MM.1S (cell line): ENCODE data around the gene TBC1D20.

ENCODE experiments used
- CTCF ChIP-seq: fragments of 300-600 bp; sonication (generic); IDR thresholded peaks from 2 replicates; pipeline ENCODE4 v1.5.1; 2016; ENCODE audit warnings: antibody characterized with exemption, low read length, mixed read lengths
- EZH2 ChIP-seq: fragments of 300-600 bp; sonication (generic); optimal IDR thresholded peaks from 2 replicates; pipeline ENCODE3; 2017; ENCODE audit warnings: low read depth, mild to moderate bottlenecking, antibody characterized with exemption, low read length, mixed read lengths
- EZH2phosphoT487 ChIP-seq: fragments of 300-600 bp; sonication (generic); IDR thresholded peaks from 2 replicates; pipeline ENCODE4 v1.6.1; 2018; ENCODE audit warnings: antibody characterized with exemption, low read length

GRCh38 chr20:503048-503737 is 40.9 kb upstream of the TBC1D20 start:
- TF ChIP-seq CTCF, result no peak
- TF ChIP-seq EZH2phosphoT487, result no peak
- TF ChIP-seq EZH2, result no peak
